Renal pelvis (tissue), 4 donors: Measurements from ENCODE around the gene DMXL1. TPM values are rescaled to one million over a fixed set of nuclear protein-coding genes. Genes with fewer than 3 reads are reported as not detected.
"Not testable (repeated sequence)": the region's sequence is repeated elsewhere in the genome, so short reads cannot be mapped to it uniquely, and the experiment has no call there.

ENCODE experiments used
- DNase-seq: peaks from one replicate; pipeline ENCODE4 v3.0.0-alpha.2; 2013
- polyA plus RNA-seq, 3 donors: library from polyadenylated mRNA; unstranded; fragments of 120-200 nt; gene quantifications; one replicate each; pipeline ENCODE4 v1.2.1, GENCODE V29; 2013; ENCODE audit not compliant: insufficient read length in 3 of 3

The DMXL1 gene
- polyA plus RNA-seq, 3 donors: 41.6 to 59.9 (median 56.3) TPM

DNA sequence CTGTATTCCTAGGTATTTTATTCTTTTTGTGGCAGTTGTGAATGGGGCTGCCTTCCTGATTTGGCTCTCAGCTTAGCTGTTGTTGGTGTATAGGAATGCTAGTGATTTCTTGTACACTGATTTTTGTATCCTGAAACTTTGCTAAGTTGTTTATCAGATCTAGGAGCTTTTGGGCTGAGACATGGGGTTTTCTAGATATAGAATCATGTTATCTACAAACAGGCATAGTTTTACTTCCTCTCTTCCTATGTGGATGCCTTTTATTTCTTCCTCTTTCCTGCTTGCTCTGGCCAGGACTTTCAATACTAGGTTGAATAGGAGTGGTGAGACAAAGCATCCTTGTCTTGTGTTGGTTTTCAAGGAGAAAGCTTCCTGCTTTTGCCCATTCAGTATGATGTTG lies 129.9 kb downstream of the DMXL1 start:
- DNase-seq: no peak

DNA sequence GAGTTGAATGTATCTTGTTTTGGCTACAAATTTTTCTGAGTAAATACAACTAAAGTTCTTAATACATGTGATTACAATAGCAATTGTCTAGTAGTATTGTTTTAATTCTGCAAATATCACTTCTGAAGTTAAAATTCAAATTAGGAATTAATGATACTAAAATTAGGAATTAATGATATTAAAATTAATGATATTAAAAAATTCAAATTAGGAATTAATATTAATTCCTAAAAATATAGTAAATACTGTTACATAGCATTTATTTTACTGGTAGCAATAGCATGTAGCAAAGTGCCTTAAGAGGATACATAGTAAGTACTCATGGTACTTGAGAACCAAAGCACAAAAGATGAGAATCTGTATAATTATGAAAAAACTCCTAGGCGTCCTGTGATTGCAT lies 136.2 kb downstream of the DMXL1 start:
- DNase-seq: no peak

DNA sequence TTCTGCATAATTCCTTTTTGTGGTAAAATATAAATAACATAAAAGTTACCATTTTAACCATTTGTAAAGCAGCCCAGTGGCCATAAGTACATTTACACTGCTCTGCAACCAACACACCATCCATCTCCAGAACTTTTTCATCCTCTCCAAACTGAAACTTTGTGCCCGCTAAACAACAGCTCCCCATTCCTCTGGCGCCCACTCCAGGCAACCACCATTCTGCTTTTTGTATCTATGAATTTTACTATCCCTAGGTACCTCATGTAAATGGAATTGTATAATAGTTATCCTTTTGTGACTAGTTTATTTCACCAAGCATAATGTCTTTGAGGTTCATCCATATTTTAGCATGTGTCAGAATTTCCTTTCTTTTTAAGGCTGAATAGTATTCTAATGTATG lies 141.1 kb downstream of the DMXL1 start:
- DNase-seq: no peak

GRCh38 chr5:119212676-119213075 lies 141.8 kb downstream of the DMXL1 start:
- no peak for DNase-seq

DNA sequence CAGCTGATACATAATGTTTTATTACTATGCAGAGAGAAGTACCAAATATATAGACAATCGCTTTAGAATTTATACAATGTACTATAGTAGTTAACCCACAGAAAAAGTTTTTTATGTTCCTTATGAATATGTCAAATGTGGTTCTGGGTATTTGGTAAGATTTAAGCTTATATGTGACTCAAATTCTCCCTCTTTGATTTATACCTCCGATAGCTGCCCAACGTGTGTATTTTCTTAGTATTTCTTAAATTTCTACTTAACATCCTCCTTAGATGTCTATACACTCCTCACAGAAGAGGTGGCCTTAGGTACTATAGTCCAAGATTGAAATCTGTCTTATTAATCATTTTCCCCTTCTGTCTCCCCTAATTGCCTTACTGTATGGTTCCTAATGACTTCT lies 146.3 kb downstream of the DMXL1 start:
- no peak for DNase-seq

- DNase-seq: no peak
These were observed 148.2 kb downstream of the DMXL1 start for GRCh38 chr5:119218830-119219782.

DNA sequence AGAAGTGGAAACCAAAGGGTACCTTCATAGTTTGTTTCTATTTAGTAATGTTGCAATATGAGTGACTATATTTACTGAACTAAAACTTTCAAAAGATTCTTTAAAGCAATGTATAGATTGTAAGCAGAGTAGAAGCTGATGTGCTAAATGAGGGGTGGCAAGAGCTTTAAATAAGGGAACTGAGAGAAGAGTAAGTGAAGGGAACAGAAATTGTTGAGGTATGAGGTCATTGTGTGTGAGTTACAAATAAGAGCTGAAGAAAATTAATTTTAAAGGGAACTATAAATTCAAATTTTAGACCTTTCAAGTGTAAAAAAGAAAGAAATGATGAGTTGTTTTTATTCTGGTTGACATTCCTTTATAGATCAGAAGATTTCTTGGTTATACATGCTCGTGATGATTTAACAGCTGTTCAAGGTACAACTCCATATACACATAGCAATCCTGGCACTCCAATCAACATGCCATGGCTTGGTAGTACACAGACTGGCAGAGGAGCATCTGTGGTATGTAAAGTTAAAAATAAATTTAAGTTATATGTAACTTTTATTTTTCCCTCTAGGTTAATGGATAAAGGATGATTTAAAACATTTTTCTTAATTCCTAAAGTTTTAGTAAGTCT lies 149.8 kb downstream of the DMXL1 start:
- DNase-seq: no peak

- no peak for DNase-seq
These were observed 150.4 kb downstream of the DMXL1 start for GRCh38 chr5:119221330-119221729.

DNA sequence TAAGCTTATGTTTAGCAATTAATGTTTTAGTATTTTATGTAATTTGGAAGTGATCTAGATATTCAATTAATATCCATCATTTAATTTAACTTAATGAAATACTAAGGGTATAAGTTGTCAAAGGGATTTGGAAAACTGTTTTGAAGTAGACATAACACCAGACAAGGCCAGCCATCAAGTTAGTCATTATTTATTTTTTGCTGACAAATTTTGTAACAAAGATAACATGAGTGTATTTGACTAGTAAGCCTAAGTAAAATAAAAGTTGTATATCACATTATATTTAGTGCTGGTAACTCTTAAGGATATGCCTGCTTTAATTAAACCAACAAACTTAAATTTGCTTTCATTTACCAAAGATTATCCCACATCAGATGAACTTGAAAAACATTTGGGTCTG lies 159.1 kb downstream of the DMXL1 start:
- DNase-seq: no peak

GRCh38 chr5:119238265-119239118 lies 167.6 kb downstream of the DMXL1 start:
- DNase-seq: no peak

- DNase-seq: no peak
These were observed 168.2 kb downstream of the DMXL1 start for GRCh38 chr5:119239119-119239417.

GRCh38 chr5:119239826-119240225 lies 168.9 kb downstream of the DMXL1 start:
- not testable (repeated sequence) for DNase-seq

DNA sequence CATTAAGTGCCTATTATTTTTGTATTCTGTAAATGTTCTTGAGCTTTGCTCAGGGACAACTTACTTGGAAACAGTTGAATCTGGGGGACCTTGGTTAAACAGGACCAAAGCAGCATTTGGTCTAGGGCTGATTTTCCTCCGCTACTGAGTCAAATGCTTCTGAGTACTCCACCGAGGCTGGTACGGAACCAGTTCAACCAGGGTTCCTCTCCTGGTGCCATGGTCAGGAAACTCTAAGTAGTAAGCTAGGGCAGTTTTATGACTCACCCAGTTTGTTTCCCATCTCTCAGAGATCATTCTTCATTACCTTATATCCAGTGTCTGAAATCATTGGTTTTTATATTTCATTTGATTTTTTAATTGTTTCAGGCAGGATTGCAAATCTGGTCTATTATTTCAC lies 173.0 kb downstream of the DMXL1 start:
- no peak for DNase-seq

DNA sequence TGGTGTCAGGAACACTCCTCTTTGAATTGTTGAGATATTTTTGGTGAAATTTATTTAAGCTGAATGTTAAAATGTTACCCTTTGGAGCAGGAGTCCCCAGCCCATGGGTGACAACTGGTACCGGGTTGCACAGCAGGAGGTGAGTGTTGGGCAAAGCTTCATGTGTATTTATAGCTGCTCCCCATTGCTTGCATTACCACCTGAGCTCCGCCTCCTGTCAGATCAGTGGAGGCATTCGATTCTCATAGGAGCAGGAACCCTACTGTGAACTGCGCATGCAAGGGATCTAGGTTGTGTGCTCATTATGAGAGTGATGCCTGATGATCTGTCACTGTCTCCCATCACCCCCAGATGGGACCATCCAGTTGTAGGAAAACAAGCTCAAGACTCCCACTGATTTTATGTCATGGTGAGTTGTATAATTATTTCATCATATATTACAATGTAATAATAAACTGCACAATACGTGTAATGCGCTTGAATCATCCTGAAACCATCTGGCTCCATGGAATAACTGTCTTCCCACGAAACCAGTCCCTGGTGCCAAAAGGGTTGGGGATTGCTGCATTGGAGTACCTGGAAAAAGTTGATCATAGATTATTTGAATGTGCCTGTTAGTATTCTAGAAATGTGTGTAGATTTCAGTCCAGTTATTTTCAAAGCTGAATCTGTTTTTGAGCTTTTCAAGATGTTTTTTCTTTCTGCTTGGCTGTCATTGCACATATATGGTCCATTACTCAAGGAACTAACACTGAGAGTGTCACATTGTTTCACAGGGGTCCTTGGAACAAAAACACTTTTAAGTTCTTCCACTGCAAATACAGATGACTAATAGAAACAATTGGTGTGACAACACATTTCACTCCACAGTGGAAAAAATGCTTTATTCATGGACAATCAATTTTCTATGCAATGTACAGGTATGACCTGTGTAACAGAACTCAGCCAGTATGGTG lies 180.3 kb downstream of the DMXL1 start:
- no peak for DNase-seq

DNA sequence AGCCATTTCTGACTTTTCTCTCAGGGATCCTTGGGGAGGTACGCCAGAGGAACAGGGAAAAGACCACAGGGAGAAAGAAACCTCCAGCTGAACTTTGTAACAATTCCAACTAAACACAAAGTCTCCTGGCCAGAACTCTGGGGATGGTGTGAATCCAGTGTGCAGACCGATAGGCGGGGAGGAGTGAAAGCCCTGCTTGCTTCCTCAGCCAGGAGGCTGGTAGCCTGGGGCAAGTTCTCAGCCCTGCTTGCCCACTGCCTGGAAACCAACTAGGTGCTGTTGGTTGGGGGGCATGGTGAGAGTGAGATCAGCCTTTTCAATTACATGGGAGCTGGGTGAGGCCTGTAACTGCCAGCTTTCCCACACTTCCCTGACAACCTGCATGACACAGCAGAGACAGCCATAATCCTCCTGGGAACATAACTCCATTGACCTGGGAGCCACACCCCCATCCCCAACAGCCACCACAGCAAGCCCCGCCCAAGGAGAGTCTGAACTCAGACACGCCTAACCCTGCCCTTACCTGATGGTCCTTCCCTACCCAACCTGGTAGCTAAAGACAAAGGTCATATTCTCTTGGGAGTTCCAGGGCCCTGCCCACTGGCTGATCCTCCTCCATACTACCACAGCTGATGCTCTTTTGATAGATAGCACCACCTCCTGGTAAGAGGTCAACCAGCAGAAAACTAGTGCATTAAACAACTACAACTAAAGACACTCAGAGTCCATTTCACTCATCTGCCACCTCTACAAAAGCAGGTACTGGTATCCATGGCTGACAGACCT lies 184.9 kb downstream of the DMXL1 start:
- no peak for DNase-seq

- no peak for DNase-seq
These were observed 186.7 kb downstream of the DMXL1 start for GRCh38 chr5:119257613-119258012.

DNA sequence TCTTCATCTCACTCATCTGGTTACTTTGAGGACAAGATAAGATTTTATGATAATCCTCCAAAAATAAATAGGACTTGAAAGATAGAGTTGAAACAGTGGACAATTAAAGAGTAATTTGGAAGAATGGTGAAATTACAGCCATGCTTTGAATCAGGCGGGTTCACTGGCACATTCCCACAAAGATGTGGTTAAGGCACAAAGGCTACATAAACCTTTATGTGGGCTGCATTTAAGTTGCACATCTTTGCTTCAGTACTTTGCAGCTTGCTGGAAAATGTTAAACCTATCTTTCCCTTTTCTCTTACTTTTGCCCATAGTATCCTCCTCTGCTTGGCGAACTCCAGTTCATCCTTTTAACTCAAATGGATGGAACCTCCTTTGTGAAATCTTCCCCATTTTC lies 192.8 kb downstream of the DMXL1 start:
- no peak for DNase-seq

- no peak for DNase-seq
These were observed 193.3 kb downstream of the DMXL1 start for GRCh38 chr5:119264186-119264585.

DNA sequence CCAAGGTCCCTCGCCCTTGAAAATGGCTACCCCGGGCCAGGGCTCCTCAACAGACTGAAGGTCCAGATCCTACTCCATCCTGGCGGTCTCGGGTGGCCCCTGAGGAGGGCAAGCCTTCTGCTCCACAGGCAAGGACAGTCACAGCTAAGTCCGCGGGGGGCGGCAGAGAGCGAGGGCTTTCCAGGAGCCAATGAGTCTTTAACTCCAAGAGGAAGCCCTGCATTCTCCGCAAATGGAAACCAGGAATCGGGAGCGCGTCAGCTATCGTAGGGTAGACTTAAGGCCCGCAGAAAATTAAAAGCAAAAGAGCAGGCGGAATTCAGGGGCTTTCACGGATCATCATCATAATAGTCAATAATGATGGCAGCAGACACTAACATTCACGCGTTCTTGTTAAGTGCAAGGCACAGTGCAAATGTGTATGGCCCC lies 197.1 kb downstream of the DMXL1 start:
- DNase-seq: peak; percentile 94

DNA sequence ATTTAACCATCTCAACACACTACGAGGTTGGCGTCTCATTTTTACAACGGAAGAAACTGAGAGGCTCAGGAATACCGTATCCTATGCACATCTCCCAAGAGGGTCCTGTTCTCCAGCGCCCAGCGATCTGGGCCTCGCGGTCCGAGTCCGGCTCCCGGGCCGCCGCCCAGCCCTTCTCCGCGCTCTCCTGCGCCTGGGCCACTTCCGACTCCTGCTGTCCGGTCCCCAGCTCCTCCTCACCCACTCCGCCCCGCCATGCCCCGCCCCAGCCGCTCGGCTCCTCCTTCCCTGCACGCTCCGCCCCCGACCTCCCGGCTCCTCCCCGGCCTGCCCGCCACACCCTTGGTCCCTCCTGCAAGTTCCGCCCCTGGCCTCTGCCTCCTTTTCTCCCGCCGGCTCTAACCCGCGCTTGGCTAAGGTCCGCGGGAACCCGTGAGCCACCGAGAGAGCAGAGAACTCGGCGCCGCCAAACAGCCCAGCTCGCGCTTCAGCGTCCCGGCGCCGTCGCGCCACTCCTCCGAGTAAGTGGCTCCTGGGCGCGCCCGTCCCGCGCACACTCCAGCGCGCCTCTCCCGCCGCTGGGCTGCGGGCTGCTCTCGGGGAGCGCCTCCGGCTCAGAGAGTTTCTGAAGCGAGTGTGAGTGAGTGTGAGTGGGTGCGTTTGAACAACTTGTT lies 197.6 kb downstream of the DMXL1 start:
- DNase-seq: peak; percentile 90
